Left lung (tissue), 10 donors: ENCODE results near the gene TFIP11. TPM values are rescaled to one million over a fixed set of nuclear protein-coding genes. Genes with fewer than 3 reads are reported as not detected.
A peak's percentile ranks its signal among the peaks of the same experiment; 100 is the strongest.

Experiments
- ATAC-seq: fragments of 200-7000 bp; cut with Tn5 transposase; one replicate; pipeline ENCODE4 v1.9.1; 2020; ENCODE audit warnings: moderate library complexity
- DNase-seq, 4 donors: peaks; one replicate each; pipeline ENCODE4 v3.0.0-alpha.2; 2013 to 2020
- H3K27ac ChIP-seq, 2 donors: fragments of 200-600 bp; sonication (generic) in 1 of 2; one replicate each; pipeline versions ENCODE4 v1.5.0 to v1.8.0; 2020 to 2021
- H3K27me3 ChIP-seq, 2 donors: fragments of 200-600 bp; sonication (generic) in 1 of 2; one replicate each; pipeline versions ENCODE4 v1.5.0 to v1.8.0; 2020 to 2021
- H3K36me3 ChIP-seq, 2 donors: fragments of 200-600 bp; sonication (generic) in 1 of 2; one replicate each; pipeline versions ENCODE4 v1.5.0 to v1.8.0; 2020 to 2021
- H3K4me1 ChIP-seq, 2 donors: fragments of 200-600 bp; one replicate each; pipeline ENCODE4 v1.8.0; 2021
- H3K4me3 ChIP-seq, 2 donors: fragments of 200-600 bp; sonication (generic) in 1 of 2; one replicate each; pipeline versions ENCODE4 v1.5.0 to v1.8.0; 2020 to 2021; ENCODE audit warnings: mild to moderate bottlenecking in 1 of 2
- H3K9me3 ChIP-seq, 2 donors: fragments of 200-600 bp; sonication (generic) in 1 of 2; one replicate each; pipeline versions ENCODE4 v1.5.0 to v1.8.0; 2020 to 2021
- CTCF ChIP-seq, 2 donors: fragments of 200-600 bp; sonication (generic) in 1 of 2; IDR thresholded peaks; one replicate each; pipeline versions ENCODE4 v1.5.0 to v1.8.0; 2021; ENCODE audit warnings: antibody characterized with exemption in 2 of 2
- intact Hi-C, 2 donors: fragments of 100-400 bp; cut with DNase I; formaldehyde crosslinking; loops; one replicate each; pipeline versions ENCODE4 v1.11.2 to v1.14.2; 2022
- polyA plus RNA-seq, 6 donors: library from polyadenylated mRNA; unstranded; fragments of 120-200 nt; gene quantifications; one replicate each; pipeline ENCODE4 v1.2.1, GENCODE V29; 2013; ENCODE audit not compliant: insufficient read length in 6 of 6
- total RNA-seq, 2 donors: library from RNA; stranded (reverse); fragmentation: NEBNext Ultra II Directional; extraction: Animal tissue kit (Norgen Biotek cat#: 25700); gene quantifications; one replicate each; pipeline ENCODE4 v1.2.1, GENCODE V29; 2021
- donor health status: DM: no; HTN: yes; CAD: no.
- donor health status: DM: no; HTN: no; CAD: no.

The TFIP11 gene
- total and polyA plus RNA-seq, 8 donors, result 32.1 to 39.9 (median 36.8) TPM

- no peak overlapping the region for H3K27ac ChIP-seq
- ATAC-seq (no peak), DNase-seq (no peak)
- peaks cover 0 to 25% of the 10 kb centered on the region in 2 donors for H3K4me1 ChIP-seq
- no peaks in the 10 kb centered on the region for H3K27me3 ChIP-seq
- intact Hi-C loops, result no loop called here
- H3K9me3 ChIP-seq, result no peaks in the 10 kb centered on the region
- H3K36me3 ChIP-seq, result peaks cover 0 to 97% of the 10 kb centered on the region in 2 donors
- TF ChIP-seq CTCF (IDR thresholded peaks at IDR 0.05), result no peak
- no peak overlapping the region for H3K4me3 ChIP-seq
These were observed 24.5 kb upstream of the TFIP11 start for GRCh38 chr22:26536762-26537134.

GRCh38 chr22:26536056-26536761 lies 23.9 kb upstream of the TFIP11 start:
- Histone ChIP-seq H3K36me3 (peaks cover 0 to 97% of the 10 kb centered on the region in 2 donors), H3K27me3 (no peaks in the 10 kb centered on the region), H3K27ac (peak overlapping the region in 1 of 2 donors; percentile 83), H3K4me1 (peaks cover 0 to 25% of the 10 kb centered on the region in 2 donors), H3K9me3 (no peaks in the 10 kb centered on the region), H3K4me3 (no peak overlapping the region)
- intact Hi-C loops, result no loop called here
- ATAC-seq (no peak), DNase-seq (no peak)
- no peak for TF ChIP-seq CTCF (IDR thresholded peaks at IDR 0.05)

GRCh38 chr22:26535603-26535908 lies 23.3 kb upstream of the TFIP11 start:
- Histone ChIP-seq H3K27me3 (no peaks in the 10 kb centered on the region), H3K4me3 (no peak overlapping the region), H3K27ac (peak overlapping the region in 1 of 2 donors; percentile 83), H3K4me1 (peaks cover 0 to 28% of the 10 kb centered on the region in 2 donors), H3K36me3 (peaks cover 0 to 96% of the 10 kb centered on the region in 2 donors), H3K9me3 (no peaks in the 10 kb centered on the region)
- no peak for ATAC-seq
- intact Hi-C loops, result no loop called here
- no peak for DNase-seq
- TF ChIP-seq CTCF (IDR thresholded peaks at IDR 0.05), result no peak

- no peaks in the 10 kb centered on the region for H3K27me3 ChIP-seq
- H3K36me3 ChIP-seq, result peaks cover 0 to 96% of the 10 kb centered on the region in 2 donors
- TF ChIP-seq CTCF (IDR thresholded peaks at IDR 0.05), result no peak
- H3K9me3 ChIP-seq, result no peaks in the 10 kb centered on the region
- H3K27ac ChIP-seq, result peak overlapping the region in 1 of 2 donors; percentile 83
- DNase-seq (no peak), ATAC-seq (no peak)
- no peak overlapping the region for H3K4me3 ChIP-seq
- intact Hi-C loops, result no loop called here
- H3K4me1 ChIP-seq, result peaks cover 0 to 32% of the 10 kb centered on the region in 2 donors
These were observed 22.8 kb upstream of the TFIP11 start for GRCh38 chr22:26534874-26535602.

GRCh38 chr22:26534171-26534855 lies 22.0 kb upstream of the TFIP11 start:
- no peak for TF ChIP-seq CTCF (IDR thresholded peaks at IDR 0.05)
- Histone ChIP-seq H3K27ac (peak overlapping the region in 1 of 2 donors; percentile 83), H3K27me3 (no peaks in the 10 kb centered on the region), H3K4me1 (peaks cover 3 to 39% of the 10 kb centered on the region in 2 donors), H3K36me3 (peaks cover 0 to 94% of the 10 kb centered on the region in 2 donors), H3K4me3 (no peak overlapping the region), H3K9me3 (no peaks in the 10 kb centered on the region)
- ATAC-seq, result no peak
- intact Hi-C loops, result no loop called here
- DNase-seq, result no peak
